8988T (cell line): ENCODE data around the gene DIAPH2.

Source experiments
- DNase-seq: peaks from one replicate; pipeline ENCODE4 v3.0.0; 2011

Gene DIAPH2

DNA sequence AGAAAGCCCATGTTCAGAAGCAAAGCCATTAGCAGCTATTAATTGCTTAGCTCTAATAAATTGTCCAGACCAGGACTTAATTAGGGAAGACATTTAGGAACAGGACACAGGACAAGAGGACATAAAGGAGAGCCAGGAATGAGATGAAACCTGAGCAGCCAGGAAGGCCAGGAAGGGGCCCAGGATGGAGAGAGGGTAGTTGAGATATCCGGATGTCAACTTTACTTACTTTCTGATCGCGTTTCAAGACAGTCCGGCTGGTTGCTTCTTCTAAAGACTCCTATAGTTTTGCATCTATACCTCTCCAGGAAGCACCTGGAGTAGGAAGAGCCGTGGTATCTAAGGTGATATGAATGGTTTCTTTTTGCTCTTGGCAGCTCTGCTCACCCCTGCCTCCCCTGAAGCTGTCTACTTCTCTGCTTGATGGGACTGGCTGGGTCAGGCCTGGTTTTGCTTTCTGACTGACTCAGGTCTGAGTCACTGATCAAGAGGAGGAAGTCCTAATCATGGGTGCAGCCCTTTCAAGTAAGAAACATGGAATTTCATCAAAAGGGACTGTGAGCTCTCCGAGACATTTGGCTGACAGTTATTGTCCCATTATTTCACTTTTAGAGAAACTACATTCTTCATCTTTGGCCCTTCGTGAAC, 932.4 kb downstream of the DIAPH2 start:
- no peak for DNase-seq

DNA sequence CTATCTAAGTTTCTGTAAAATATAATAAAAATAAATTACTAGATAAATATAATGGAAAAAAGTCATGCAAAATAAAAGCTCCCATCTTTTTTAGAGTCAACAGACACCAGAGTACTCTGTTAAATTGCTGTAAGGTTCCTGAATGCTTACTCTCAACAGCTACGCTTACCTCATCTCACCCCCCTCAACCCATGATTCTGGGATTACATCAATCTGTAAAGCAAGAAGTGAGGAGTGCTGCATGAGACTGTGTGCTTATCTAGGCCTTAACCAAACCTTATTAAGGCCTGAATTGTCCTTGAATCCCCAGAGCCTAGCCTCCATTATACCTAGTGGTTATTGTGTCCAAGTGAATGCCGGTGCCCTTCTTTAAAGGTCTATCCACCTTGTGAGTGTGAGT, 934.9 kb downstream of the DIAPH2 start:
- no peak for DNase-seq

DNA sequence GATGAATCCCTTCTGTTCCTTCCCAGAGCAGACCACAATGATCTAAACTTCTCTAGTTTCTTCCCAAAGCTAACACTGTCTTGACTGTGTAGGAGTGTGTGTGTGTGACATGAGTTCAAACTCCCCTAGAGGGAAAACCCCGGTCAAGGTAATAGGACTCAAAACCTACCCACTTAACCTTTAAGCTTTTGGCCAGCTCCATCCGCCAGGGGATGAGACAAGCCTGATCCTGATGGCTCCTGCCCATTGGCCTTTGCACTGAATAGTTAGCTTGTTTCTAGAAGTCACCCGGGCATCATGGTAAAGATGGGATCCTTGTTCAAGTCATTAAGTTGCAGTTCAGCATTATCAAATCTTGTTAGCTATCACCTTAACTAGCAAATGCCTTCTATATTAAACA, 937.5 kb downstream of the DIAPH2 start:
- no peak for DNase-seq

DNA sequence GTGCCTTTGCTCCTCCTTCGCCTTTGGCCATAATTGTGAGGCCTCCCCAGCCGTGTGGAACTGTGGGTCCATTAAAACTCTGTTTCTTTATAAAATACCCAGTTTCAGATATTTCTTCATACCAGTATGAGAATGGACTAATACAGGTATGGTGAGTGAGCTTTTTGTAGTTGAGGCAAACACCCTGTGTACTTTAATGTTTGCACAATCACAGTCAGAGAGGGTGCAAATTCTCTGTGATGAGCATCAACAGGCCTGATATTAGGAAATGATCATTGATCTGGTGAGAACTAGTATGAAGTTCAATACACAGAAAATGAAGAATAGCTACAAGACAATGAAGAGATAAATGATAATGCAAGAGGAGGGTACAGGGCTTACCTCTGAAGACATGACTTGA, 943.7 kb downstream of the DIAPH2 start:
- DNase-seq = no peak

DNA sequence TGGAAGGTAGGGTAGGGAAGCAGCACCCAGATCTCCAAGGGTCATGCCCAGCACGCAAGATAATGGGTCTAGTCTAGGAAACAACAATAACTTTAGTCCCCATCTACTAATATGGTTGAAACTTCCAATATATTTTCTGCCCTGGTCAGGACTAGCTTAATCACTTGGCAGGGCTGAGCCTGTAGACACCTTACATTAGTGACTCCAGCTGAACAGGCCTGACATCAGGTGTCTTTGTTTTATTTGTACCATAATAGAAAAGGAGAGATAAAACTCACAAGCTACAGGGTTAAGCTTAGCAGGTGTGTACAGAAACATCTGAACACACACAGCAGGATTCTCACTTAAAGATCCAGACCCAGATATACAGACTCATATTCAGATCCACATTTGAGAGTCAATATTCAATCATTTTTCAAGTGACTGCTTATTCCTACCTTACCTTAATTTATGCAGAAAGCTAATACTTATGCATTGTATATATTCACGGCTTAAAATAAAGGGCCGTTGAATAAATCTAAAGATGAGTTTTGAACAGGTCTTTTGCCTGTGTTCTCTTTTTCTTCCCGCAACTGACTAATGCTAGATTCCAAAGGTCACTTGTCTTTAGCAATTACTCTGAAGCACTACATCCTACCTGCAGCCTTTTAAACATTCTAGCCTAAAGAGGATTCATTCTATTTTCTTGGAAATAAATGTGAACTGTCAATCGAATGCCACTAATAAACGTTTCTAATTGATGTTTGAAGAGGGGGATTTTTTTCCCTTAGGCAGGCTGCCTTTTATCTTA, 944.4 kb downstream of the DIAPH2 start:
- DNase-seq = no peak

DNA sequence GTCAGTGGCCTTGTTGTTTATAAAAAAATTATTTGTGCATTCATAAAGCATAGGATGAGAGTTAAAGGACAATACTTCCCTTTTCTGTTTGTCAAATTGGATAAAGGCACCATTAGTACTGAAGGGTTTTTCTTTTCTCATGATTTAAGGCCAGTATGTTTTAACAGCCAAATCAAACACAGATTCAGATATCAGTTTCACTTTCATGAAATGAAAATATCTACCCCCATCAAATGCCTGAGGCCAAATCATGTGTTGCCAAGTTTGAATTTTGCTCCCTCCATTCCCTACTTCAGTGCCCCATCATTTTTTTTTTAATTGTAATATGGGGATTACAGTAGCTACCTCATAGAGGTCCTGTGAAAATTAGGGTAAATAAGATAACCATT, 944.9 kb downstream of the DIAPH2 start:
- DNase-seq = no peak

DNA sequence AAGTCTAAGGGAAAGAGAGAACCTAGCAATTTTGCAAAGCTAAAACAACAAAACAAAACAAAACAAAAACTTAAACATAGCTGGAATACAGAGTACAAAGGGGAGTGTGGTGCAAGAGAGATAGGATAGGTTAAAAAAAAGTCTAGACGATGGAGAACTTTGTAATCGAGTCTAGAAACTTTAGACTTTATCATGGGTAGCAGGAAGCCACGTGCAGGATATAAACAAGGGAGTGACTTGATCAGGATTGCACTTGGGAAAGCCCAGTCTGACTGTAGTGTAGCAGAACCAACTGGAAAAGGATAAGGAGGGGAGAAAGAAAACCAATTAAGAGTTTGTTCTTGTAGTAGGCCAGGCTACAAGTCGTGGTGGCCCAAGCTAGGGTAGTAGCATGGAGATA, 949.2 kb downstream of the DIAPH2 start:
- DNase-seq = no peak

DNA sequence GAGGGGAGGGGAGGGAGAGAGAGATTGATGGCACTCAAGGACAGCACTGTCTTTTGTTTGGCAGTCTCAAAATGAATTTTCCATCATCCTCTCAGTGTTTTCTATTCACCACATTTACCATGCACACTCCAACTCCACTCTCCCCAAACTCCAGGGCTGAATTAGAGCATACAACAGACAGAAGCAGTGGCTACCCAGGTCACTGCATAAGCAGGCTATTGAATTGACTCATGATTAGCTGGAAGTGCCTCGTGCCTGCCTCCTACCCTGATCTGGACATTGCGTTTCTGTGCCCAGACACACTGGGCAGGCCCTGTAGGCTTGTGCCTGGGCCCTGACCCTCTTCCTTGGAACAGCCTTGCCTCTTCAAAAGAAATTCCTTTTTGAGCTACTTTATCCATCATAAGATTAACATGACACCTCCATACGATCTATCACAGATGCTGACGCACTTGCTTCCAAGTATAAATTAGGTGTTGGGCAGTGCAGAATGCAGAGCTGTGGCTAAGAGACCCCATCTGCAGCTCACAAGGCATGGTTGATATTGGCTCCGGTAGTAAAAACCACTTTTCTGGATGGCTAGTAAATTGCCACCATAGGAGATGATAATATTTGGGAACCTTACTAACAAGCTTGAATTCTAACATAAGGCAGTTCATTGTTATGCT, 952.0 kb downstream of the DIAPH2 start:
- no peak for DNase-seq

DNA sequence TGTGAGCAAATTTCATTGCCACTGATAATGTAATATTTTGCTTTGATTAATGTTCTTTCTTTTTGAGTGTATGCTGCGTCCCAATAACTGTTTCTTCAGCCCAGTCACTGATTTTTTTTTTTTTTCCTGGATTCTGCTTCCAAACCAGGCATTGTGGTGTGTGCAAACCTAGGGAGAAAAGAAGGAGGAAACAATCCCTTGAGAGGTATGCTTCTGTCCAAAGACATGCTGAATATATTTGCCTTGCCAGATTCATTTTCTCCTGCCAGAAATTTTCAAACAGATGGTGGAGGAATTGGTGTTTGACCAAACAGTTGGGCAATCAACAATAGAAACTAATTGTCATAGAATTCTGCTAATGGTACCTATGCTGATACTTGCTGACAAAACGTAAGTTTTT, 952.6 kb downstream of the DIAPH2 start:
- no peak for DNase-seq

DNA sequence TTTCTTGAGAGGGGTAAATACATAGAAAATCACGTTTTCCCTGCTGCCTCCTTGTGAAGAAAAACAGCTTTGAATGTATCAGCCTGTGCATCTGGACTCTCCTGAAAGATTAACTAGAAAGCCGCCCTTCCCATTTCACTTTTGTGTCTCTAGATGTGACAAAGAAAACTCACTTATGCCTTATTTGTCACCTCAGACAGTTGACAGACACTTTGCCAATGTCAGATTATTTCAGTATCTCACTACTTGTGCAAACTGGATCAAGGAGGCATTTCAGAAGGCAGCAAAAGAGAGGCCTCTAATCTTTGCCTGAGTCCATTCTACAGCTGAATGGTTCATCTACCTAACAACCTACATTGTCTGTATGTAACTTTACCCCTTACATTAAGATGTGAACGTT, 954.0 kb downstream of the DIAPH2 start:
- DNase-seq = no peak

DNA sequence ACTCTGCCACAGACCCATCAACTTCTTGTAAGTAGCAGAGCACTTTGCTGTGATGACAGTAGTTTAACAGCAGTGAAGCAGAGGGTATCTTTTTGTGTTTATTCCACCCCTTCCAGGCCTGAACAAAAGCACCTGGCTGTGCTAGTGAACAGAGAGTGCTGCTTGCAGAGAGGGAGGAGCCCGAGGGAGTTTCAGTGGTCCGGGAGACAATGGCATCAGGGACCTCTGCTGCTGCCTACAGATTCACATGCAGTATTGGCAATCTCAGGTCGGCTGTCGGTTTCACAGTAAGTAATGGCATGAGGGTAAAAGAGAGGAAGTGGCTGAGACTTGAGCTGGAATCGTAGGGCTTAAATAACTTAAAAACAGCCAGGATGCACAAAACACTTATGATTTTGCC, 954.9 kb downstream of the DIAPH2 start:
- no peak for DNase-seq
